ENCODE data around the gene HMGCS1.

DNA sequence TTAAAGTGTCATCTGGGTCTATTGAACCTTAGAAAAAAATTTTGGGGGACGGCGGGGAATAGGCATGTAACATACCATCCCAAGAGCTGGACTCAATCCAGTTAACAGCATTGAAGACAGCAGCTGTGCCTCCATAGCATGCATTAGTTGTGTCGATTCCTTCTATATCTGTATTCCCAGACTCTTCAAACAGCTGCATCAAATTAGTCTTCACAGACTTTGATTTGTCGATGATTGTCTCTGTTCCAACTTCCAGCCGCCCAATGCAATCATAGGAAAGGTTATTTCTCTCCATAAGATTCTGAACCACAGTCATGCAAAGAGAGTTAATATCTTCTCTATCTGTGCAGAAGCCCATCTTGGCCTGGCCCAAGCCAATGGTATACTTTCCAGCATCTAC lies 14.8 kb downstream of the HMGCS1 start:
- TF ChIP-seq, protein P1, sequence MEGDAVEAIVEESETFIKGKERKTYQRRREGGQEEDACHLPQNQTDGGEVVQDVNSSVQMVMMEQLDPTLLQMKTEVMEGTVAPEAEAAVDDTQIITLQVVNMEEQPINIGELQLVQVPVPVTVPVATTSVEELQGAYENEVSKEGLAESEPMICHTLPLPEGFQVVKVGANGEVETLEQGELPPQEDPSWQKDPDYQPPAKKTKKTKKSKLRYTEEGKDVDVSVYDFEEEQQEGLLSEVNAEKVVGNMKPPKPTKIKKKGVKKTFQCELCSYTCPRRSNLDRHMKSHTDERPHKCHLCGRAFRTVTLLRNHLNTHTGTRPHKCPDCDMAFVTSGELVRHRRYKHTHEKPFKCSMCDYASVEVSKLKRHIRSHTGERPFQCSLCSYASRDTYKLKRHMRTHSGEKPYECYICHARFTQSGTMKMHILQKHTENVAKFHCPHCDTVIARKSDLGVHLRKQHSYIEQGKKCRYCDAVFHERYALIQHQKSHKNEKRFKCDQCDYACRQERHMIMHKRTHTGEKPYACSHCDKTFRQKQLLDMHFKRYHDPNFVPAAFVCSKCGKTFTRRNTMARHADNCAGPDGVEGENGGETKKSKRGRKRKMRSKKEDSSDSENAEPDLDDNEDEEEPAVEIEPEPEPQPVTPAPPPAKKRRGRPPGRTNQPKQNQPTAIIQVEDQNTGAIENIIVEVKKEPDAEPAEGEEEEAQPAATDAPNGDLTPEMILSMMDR (IDR thresholded peaks at IDR 0.05), result no peak
- TF ChIP-seq POLR2A (IDR thresholded peaks at IDR 0.05) (no peak), POLR2AphosphoS5 (IDR thresholded peaks at IDR 0.05) (no peak), EP300 (IDR thresholded peaks at IDR 0.05) (no peak)
